Measurements from ENCODE around the gene CENPL.
"Not testable (repeated sequence)": the region's sequence is repeated elsewhere in the genome, so short reads cannot be mapped to it uniquely, and the experiment has no call there.

Gene CENPL

GRCh38 chr1:173764331-173764730 is 60.4 kb downstream of the CENPL start:
- H3K4me3 ChIP-seq (ENCODE audit: low read depth, low read length) = not testable (repeated sequence)

- no peak overlapping the region for H3K4me3 ChIP-seq (ENCODE audit: low read depth, low read length)
These were observed 65.7 kb downstream of the CENPL start for GRCh38 chr1:173758980-173759379.

- no peak overlapping the region for H3K4me3 ChIP-seq (ENCODE audit: low read depth, low read length)
These were observed 66.6 kb downstream of the CENPL start for GRCh38 chr1:173758110-173758509.

- H3K4me3 ChIP-seq (ENCODE audit: low read depth, low read length) = no peak overlapping the region
These were observed 67.0 kb downstream of the CENPL start for GRCh38 chr1:173757666-173758065.

GRCh38 chr1:173753830-173754229 is 70.9 kb downstream of the CENPL start:
- H3K4me3 ChIP-seq (ENCODE audit: low read depth, low read length) = no peak overlapping the region
